Urothelium cell line (cell line): ENCODE measurements around the gene EN1.

Experiments used
- DNase-seq: peaks from one replicate; pipeline ENCODE4 v3.0.0; 2011; ENCODE audit warnings: low spot score, mixed read lengths
- FAIRE-seq: peaks from 2 replicates; lab custom pipeline; 2011; peaks lifted over from hg19 to GRCh38; lab: Jason Lieb, UNC

Gene EN1

DNA sequence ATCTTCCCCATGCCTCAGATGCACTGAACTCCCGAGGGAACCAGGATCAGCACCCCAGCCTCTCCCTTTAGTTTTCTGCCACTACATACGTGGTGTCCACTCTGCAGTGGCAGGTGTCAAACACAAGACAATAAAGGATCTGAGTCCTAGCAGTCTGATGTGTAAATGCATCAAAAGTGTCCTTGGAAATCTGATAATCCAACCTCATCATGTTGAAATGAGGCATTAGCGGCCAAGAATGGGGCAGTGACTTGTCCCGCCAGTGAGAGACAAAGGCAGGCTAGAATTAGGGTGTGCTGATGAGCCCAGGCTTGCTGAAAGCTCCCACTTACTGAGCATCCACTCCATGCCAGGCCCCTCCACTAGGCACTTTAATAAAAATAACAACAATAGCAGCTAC is 52.9 kb downstream of the EN1 start:
- no peak for FAIRE-seq
- DNase-seq, result no peak
